ENCODE measurements around the gene TOR4A. TPM values are rescaled to one million over a fixed set of nuclear protein-coding genes. Genes with fewer than 3 reads are reported as not detected.
A peak's percentile ranks its signal among the peaks of the same experiment; 100 is the strongest.

The TOR4A gene
- total and polyA plus RNA-seq, 9 of the 15 experiments (the other 6 are each of a cell fraction or from before 2014, with no cell fraction given) = 3.9 to 49.2 (median 8.8) TPM

DNA sequence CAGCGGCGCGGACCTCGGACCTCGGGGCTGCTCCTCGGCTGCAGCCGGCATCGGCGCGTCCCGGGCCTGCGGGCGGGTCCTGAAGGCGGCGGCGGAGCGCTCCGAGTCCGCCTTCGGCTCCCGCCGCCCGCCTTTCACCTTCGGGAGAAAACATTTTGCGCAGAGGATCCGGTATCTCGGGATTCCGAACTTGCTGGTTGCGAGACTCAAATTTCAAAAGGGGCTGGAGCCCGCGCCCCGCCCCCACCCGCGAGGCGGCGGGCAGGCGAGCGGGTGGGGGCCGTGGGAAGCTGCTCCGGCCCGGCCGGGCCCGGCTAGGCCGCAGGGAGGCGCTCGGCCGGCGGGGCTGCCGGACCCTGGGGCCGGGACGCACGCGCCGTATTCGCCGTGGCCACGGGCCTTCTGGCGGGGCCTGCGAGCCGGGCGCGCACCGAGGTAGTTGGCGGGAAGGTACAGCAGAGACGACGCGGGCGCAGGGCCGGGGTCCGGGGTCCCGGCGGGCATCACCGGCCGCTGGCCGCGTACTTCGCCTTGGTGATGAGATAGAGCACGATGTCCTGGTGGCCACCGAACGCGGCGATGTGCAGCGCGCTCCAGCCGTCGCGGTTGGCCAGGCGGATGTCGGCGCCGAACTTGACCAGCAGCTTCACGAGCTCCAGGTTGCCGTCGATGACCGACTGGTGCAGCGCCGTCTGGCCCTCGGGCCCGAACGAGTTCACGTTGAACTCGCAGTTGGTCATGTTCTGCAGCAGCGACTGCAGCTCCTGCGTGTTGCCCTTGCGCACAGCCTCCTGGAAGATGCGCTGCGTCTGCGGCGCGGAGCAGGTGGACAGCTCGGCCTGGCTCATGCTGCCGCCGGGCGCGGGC is 23.8 kb downstream of the TOR4A start (continued):
- TF ChIP-seq ID3 (CRISPR knock-in tag; IDR thresholded peaks at IDR 0.05) = no peak
- 0 out of 2 replicates have a peak, but pooled peaks have one; percentile 70 for TF ChIP-seq ID3 (tag; IDR thresholded peaks at IDR 0.05)
- TF ChIP-seq, protein P1, sequence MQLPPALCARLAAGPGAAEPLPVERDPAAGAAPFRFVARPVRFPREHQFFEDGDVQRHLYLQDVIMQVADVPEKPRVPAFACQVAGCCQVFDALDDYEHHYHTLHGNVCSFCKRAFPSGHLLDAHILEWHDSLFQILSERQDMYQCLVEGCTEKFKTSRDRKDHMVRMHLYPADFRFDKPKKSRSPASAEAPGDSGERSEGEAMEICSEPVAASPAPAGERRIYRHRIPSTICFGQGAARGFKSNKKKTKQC (CRISPR knock-in tag; IDR thresholded peaks at IDR 0.05) = peak; percentile 95
- TF ChIP-seq MAFF (IDR thresholded peaks at IDR 0.05; ENCODE audit: low read length) = no peak
- TF ChIP-seq ETS1 (conservative IDR thresholded peaks at IDR 0.05; ENCODE audit: control insufficient read depth, low read depth, low read length) = 0 out of 2 replicates have a peak, but pooled peaks have one; percentile 22
- TF ChIP-seq ZNF589 (CRISPR knock-in tag; IDR thresholded peaks at IDR 0.05; ENCODE audit: low read depth) = no peak
- TF ChIP-seq STAG1 (CRISPR knock-in tag; IDR thresholded peaks at IDR 0.05; ENCODE audit: borderline replicate concordance) = peak; percentile 48; the same call in 1 of the 2 replicates
- TF ChIP-seq BRCA1 (IDR thresholded peaks at IDR 0.05) = no peak
- 0 out of 2 replicates have a peak, but pooled peaks have one; percentile 78 for TF ChIP-seq BRCA1 (CRISPR knock-in tag; IDR thresholded peaks at IDR 0.05)
- TF ChIP-seq PRPF4 (IDR thresholded peaks at IDR 0.05; ENCODE audit: insufficient read depth, low read depth, low read length, poor library complexity, severe bottlenecking) = no peak
- TF ChIP-seq ZBTB7A (IDR thresholded peaks at IDR 0.05; ENCODE audit: borderline replicate concordance, control insufficient read depth, low read depth, low read length) = peak; percentile 83; the same call in 1 of the 2 replicates
